IPS-11a (cell line): ENCODE results near the gene PSMC3.

Experiments
- H3K4me3 ChIP-seq: one replicate; pipeline ENCODE4 v1.5.1; 2013; ENCODE audit warnings: low read depth, low read length, control low read depth

PSMC3 gene

DNA sequence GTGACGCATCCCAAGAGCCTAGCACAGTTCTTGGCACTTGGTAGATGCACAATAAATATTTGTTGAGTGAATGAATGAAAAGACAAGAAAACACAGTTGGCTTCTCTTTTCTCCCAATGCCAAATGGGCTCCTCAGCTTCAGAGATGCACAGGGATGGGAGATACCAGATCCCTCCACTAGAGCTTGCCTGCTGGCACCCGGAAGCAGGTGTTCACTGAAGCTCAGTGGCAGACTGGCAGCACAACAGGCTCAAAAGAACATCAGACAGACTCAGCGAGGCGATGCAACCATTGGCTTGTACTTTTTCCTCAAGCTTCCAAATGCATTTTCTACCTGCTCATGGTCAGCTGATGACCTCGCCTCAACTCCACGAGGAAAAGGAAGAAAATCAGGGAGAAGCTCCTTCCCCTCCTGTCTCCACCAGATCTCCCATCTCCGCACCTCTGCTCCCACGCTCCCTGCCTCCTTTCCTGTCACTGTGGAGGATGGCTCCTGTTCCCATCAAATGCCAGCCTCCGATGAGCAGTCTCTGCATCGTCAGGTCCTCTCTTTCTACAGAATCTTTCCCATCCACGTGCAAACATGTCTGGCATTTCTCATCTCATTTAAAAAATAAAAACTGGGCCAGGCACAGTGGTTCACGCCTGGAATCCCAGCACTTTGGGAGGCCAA lies 16.9 kb upstream of the PSMC3 start:
- no peak overlapping the region for H3K4me3 ChIP-seq

DNA sequence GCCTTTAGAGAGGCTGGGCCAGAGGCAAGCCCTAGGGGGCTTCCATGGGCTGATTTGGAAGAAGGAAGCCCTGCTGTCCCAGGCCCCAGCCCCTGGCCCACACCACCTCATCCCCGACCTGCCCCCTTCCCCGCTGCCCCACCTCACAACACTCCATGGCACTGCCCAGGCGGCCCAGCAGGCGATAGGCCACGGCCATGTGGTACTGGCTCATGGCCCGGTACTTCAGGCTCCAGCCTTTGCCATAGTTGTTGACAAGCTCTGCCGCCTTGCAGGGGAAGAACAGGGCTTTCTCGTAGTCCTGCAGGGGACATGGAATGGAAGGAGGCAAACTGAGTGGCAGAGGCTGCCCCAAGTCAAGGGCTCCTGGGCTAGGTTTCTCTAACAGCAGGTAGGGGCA lies 16.3 kb upstream of the PSMC3 start:
- H3K4me3 ChIP-seq = no peak overlapping the region

DNA sequence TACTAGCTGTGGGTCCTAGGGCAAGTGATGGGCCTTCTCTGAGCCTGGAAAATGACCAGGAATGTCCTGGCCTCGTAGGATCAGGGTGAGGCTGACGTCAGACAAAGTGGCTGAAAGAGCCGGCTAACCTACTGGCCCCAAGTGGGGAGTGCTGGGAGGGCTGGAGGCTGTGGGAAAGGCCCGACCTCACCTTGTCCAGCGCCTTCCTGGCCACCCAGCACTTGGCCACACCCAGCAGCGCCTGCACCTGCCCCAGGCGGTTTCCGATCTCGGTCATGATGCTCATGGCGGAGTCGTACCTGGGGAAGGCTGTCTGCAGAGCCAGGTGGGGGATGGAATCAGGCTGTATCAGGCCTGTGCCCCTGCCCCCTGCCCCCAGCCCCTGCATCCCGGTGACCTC lies 15.2 kb upstream of the PSMC3 start:
- no peak overlapping the region for H3K4me3 ChIP-seq

DNA sequence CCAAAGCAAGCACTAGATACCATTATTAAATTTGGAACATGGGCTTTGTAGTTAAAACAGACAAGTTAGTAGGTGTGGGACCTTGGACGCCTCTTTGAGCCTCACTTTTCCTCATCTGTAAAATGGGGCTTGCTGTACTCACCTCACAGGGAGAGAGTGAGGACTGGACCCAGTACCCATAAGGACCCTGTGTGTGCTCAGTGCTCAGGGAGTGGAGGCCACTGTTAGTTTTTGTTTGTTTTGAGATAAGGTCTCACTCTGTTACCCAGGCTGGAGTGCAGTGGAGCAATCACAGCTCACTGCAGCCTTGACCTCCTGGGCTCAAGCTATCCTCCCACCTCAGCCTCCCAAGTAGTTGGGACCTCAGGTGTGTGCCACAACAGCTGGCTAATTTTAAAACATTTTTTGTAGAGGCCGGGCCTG lies 13.8 kb upstream of the PSMC3 start:
- H3K4me3 ChIP-seq = no peak overlapping the region

DNA sequence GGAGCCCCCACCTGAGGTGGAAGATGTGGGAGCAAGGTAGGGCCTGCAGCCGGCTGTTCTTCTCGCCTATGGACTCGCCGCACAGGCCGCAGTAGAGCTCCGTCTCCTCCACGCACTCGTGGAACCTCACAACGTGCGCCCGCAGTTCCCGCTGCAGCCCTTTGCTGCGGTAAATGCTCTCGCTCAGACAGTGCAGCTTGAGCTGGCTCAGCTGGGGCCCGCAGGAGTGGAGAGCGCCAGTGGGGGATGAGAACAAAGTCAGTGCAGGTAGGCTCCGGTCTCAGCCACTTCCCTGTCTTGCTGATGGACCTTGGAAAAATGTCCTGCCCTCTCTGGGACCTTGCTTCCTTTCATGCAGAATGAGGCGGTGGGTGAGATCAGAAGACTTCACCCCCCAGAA lies 12.5 kb upstream of the PSMC3 start:
- no peak overlapping the region for H3K4me3 ChIP-seq

DNA sequence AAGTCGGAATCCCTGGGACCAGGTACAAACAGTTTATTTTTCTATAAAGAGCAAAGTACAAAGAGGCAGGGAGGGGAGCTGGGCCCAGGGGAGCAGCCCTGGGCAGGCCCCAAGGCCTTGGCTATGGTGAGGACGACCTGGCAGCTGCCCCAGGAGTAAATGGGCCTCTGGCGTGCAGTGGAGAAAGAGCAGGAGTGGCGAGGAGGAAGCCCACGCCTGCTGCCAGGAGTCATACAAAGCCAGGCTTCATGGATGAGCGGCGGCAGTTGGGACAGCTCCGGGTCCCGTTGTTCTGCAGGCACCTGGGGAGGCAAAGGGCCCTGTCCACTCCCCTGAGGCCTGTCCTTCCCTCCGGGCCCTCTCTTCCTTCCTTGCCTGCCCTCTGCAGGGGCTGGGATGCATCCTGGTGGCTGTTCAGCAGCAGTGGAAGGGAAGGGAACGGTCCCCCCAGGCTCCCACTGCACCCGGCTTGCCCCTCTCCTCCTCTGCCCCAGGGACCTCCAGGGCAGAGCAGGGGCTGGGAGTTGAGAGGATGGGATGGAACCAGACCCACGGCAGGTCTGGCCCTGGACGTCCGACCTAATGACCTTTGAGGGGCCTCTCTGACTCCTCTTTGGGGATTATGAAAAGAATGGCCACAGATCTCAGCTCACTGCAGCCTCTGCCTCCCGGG lies 11.6 kb upstream of the PSMC3 start:
- no peak overlapping the region for H3K4me3 ChIP-seq

DNA sequence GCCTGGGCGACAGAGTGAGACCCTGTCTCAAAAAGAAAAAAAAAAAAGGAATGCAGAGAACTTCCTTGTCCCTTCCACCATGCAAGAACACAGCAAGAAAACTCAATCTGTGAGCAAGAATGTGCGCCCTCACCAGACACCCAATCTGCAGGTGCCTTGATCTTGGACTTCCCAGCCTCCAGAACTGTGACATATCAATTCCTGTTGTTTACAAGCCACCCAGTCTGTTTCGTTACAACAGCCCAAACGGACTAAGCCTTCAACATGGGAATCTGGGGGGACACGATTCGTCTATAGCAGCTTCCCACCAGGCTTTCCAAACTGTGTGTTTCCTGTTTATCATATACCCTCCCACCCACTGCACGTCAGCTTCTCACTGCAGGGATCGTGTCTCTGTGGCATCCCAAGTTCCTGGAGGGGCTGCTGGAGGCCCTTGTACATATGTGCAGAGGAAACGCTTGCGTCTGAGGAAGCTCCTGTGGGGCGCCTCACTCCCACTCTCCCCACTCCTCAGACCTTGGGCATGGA lies 11.0 kb upstream of the PSMC3 start:
- H3K4me3 ChIP-seq = no peak overlapping the region

DNA sequence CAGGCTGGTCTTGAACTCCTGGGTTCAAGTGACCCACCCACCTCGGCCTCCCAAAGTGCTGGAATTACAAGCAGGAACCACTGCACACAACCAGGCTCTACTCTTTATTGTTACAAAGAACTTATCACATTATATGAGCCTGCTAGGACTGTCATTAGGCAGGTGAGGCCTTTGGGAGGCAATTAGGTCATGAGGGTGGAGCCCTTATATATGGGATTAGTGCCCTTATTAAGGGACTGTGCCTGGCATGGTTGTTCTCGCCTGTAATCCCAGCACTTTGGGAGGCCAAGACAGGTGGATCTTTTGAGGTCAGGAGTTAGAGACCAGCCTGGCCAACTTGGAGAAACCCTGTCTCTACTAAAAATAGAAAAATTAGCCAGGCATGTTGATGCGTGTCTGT lies 10.5 kb upstream of the PSMC3 start:
- H3K4me3 ChIP-seq = no peak overlapping the region

DNA sequence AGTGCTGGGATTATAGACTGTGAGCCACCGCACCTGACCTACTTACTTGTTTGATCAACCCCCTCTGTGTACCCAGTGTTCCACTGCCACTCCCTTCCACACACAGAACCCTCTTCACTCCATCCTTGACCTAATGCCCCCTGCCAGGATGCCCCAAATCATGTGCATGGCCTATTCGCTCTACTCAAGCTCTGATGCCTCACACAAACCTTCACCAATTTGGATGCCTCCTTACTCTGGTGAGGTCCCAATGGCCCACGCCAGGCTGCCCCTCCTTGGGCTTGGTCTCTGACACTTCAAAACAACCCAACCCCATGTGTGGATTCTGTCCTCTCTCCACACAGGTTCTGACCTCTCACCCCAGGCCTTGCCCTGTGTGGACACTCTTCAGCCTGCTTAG lies 9.4 kb upstream of the PSMC3 start:
- H3K4me3 ChIP-seq = no peak overlapping the region

DNA sequence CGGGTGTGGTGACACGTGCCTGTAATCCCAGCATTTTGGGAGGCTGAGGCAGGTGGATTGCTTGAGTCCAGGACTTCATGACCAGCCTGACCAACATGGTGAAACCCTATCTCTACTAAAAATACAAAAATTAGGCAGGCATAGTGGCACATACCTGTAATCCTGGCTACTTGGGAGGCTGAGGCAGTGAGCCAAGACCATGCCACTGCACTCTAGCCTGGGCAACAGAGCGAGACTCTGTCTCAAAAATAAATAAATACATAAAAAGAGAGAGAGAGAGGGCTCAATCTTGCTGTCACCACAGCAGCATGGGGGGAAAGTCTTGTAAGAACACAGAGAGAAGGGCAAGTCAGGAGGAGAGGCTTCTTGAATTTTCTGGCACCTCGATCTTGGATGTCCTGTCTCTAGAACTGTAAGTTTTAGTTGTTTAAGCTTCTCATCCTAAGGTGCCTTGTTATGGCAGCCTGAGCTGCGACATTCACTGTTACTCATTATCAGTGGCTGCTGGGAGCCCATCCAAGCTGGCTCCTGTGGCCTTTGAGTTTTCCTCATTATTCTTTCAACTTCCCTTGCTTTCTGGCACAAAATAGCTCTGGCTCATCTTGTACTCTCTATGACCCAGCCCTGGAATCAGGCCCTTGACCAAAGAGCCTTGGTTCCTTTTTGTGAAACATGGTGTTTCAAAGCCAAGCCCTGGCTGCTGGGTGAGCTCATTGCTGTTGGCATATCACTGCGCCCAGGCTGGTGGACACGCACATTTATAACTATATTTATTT lies 8.0 kb upstream of the PSMC3 start:
- H3K4me3 ChIP-seq = no peak overlapping the region

DNA sequence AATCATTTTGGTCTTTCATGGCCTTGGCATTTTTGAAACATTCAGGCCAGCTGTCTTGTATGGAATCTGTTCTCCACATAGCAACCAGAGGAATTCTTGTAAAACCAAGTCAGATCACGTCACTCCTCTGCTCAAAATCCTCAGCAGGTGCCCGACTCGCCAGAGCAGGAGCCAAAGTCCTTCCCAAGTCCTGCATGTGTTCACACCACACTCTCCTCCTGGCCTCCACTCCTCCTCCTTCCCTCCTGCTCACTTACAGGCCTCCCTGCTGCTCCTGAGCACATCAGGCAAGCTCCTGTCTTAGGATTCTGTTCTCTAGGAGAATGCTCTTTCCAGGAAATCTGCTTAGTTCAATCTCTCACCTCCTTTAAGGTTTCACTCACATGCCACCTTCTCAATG lies 6.9 kb upstream of the PSMC3 start:
- no peak overlapping the region for H3K4me3 ChIP-seq

DNA sequence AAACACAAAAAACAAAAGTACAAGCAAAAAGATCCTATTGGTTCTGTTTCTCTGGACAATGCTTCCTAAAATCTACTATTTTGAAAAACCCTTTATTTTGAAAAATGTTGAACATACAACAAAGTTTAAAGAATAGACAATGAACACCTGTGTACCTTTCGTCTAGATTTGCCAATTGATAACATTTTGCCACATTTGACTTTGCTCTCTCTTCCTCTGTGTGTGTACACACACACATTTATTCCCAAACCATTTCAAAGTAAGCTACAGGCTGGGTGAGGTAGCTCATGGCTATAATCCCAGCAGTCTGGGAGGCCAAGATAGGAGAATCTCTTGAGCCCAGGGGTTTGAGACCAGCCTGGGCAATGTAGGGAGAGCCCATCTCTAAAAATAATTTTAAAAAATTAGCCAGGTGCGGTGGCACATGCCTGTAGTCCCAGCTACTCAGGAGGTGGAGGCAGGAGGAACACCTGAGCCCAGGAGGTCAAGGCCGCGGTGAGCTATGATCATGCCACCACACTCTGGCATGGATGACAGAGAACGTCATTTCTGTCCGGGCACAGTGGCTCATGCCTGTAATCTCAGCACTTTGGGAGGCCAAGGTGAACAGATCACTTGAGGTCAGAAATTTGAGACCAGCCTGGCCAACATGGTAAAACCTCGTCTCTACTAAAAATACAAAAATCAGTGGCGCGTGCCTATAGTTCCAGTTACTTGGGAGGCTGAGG lies 5.3 kb upstream of the PSMC3 start:
- no peak overlapping the region for H3K4me3 ChIP-seq

DNA sequence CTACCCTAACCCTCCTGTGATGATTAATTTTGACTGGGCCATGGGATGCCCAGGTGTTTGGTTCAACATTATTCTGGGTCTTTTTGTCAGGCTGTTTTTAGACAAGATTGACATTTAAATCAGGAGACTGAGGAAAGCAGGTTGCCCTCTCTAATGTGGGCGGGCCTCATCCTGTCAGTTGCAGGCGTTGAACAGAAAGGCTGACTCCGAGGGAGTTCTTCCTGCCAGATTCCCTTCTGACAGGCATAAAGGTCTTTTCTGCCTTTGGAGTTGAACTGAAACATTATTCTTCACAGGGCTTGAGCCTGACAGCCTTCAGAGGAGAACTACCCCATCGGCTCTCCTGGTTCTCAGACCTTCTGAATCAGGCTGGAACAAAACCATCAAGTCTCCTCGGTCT lies 4.3 kb upstream of the PSMC3 start:
- no peak overlapping the region for H3K4me3 ChIP-seq

DNA sequence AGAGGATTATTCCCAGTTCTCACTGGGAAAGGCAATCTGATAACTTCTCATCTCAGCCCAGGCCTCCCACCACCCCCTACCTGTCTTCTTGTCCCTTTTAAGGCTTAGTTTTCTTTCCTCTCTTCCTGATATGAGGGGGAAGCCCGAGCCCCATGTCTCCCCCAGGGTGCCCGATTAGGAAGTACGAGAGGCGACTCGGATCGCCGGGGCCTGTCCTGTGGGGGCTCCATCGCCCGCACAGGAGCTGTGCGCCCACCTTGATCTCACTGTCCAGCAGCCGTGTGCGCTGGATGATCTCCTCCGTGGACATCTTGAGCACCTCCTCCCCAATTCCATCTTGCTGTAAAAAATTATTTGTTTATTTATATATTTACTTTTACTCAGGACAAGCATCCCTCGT lies 628 bp downstream of the PSMC3 start:
- peak overlapping the region; percentile 86 for H3K4me3 ChIP-seq

DNA sequence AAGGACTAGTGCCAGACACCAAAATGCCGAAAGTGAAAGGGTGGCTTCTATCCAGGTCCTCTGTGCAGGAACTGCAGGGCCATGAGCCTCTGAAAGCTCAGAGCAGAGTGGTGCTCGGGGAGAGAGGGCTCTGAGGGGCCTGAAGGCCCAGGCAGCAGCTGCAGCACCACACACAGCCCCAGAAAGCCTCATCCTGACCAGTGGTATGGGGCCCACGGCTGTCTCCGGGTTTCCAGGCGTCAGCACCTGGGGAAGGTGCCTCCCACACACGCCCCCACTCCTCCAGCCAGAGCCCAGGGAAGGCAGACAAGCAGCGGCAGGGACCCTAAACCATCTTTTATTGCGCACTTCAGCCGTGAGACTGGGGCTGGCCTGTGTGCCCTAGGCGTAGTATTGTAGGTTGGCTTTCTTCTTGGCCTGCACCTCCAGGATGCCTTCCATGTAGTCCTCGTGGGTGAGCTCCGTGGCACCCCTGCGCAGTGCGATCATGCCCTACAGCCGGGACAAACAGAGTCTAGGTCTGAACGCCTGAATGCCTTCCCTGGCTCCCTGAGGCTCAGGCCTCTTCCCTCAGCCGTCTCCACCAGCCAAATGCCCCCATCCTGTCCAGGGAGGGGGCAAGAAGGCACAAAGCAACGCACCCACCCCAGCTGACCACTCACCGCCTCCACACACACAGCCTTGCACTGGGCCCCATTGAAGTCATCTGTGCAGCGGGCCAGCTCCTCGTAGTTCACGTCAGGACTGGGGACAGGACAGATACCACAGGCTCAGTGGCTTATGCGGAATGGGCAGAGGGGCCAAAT lies 7.6 kb downstream of the PSMC3 start:
- H3K4me3 ChIP-seq = no peak overlapping the region

DNA sequence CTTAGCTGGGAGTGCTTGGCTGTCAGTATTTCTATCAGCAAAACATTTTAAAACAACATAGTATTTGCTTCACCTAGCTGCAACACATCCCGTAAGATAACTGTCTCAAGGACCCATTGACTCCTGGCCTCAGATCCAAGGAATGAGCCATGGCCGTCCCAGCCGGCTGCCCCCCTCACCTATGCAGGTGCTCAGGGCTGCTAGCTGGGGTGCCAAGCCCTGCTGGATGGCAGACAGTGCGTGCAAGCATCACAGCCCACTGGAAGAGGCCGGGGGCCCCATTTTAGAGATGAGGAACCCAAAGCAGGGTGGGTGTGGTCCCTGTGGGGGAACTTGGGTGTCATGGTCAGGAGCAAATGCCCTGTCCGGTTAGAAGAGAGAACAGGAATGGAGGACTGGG lies 8.5 kb downstream of the PSMC3 start:
- H3K4me3 ChIP-seq = no peak overlapping the region

DNA sequence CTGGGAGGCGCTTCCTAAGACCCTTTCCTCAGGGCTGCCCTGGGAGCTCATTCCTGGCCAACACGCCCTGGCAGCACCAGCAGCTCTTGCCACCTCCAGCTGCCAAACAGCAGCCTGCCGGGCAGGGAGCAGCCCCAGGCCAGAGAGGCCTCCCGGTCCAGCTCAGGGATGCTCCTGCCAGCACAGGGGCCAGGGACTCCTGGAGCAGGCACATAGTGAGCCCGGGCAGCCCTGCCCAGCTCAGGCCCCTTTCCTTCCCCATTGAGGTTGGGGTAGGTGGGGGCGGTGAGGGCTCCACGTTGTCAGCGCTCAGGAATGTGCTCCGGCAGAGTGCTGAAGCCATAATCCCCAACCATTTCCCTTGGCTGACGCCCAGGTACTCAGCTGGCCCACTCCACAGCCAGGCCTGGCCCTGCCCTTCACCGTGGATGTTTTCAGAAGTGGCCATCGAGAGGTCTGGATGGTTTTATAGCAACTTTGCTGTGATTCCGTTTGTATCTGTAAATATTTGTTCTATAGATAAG lies 10.2 kb downstream of the PSMC3 start:
- H3K4me3 ChIP-seq = no peak overlapping the region

DNA sequence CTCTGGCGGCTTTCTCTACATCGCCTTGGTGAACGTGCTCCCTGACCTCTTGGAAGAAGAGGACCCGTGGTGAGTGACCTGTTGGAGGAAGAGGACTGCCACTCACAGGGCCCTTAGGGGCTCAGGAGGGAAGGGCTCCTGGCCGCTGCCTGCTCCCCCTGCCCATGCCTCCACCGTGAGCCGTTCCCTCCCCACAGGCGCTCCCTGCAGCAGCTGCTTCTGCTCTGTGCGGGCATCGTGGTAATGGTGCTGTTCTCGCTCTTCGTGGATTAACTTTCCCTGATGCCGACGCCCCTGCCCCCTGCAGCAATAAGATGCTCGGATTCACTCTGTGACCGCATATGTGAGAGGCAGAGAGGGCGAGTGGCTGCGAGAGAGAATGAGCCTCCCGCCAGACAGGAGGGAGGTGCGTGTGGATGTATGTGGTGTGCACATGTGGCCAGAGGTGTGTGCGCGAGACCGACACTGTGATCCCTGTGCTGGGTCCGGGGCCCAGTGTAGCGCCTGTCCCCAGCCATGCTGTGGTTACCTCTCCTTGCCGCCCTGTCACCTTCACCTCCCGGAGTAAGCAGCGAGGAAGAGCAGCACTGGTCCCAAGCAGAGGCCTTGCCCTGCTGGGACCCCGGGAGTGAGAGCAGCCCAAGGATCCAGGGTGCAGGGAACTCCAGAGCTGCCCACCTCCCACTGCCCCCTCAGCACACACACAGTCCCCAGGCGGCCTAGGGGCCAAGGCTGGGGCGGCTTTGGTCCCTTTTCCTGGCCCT lies 11.0 kb downstream of the PSMC3 start:
- H3K4me3 ChIP-seq = no peak overlapping the region

DNA sequence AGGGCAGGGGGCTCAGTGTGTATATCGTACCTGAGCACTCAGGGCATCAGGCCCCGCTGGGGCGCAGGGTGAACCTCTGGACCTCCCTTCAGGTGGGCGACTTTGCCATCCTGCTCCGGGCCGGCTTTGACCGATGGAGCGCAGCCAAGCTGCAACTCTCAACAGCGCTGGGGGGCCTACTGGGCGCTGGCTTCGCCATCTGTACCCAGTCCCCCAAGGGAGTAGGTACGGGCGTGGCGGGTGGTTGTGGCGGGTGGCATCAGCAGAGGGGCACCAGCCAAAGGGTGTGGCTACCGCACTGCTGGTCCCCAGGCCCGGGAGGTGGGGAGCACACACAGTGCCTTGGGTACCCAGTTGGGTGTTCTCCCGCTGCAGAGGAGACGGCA lies 11.6 kb downstream of the PSMC3 start:
- no peak overlapping the region for H3K4me3 ChIP-seq
